Neural progenitor cell (in vitro differentiated cells): ENCODE results near the gene DPYSL5. TPM values are rescaled to one million over a fixed set of nuclear protein-coding genes. Genes with fewer than 3 reads are reported as not detected.

Experiments
- DNase-seq: peaks from one replicate; pipeline ENCODE4 v3.0.0-alpha.2; 2016; ENCODE audit warnings: low spot score
- H2AFZ ChIP-seq: fragments of 200-600 bp; sonication (generic); replicated peaks from 2 replicates; pipeline ENCODE4 v1.6.1; 2016; ENCODE audit warnings: antibody characterized with exemption
- H3F3A ChIP-seq: fragments of 200-600 bp; sonication (generic); 2 replicates; pipeline ENCODE4 v1.6.1; 2016; ENCODE audit warnings: antibody characterized with exemption, low read depth
- H3K27ac ChIP-seq: fragments of 200-600 bp; sonication (generic); 2 replicates; pipeline ENCODE4 v1.5.1; 2016; ENCODE audit warnings: mild to moderate bottlenecking
- H3K27me3 ChIP-seq: fragments of 200-600 bp; sonication (generic); 2 replicates; pipeline ENCODE4 v1.6.1; 2016; ENCODE audit warnings: mild to moderate bottlenecking, moderate library complexity
- H3K36me3 ChIP-seq: fragments of 200-600 bp; sonication (generic); 2 replicates; pipeline ENCODE4 v1.5.1; 2016
- H3K4me1 ChIP-seq: fragments of 200-600 bp; sonication (generic); 2 replicates; pipeline ENCODE4 v1.6.1; 2016; ENCODE audit warnings: mixed run types
- H3K4me2 ChIP-seq: fragments of 200-600 bp; sonication (generic); 2 replicates; pipeline ENCODE4 v1.6.1; 2016
- H3K4me3 ChIP-seq: fragments of 200-600 bp; sonication (generic); 2 replicates; pipeline ENCODE4 v1.5.1; 2016
- H3K79me2 ChIP-seq: fragments of 200-600 bp; sonication (generic); 2 replicates; pipeline ENCODE4 v1.6.1; 2016; ENCODE audit warnings: low read depth
- H3K9ac ChIP-seq: fragments of 200-600 bp; sonication (generic); 2 replicates; pipeline ENCODE4 v1.6.1; 2016
- H3K9me3 ChIP-seq: fragments of 200-600 bp; sonication (generic); 2 replicates; pipeline ENCODE4 v1.5.1; 2016; ENCODE audit warnings: low read depth
- H4K20me1 ChIP-seq: fragments of 200-600 bp; sonication (generic); 2 replicates; pipeline ENCODE4 v1.6.1; 2016; ENCODE audit warnings: low read depth
- H3K27ac Mint-ChIP-seq: 3 replicates; pipeline ENCODE4 v1.8.0; 2021; ENCODE audit warnings: mixed read lengths
- H3K27me3 Mint-ChIP-seq: 2 replicates; pipeline ENCODE4 v1.8.0; 2022; ENCODE audit warnings: low read depth, mild to moderate bottlenecking, inconsistent platforms, moderate library complexity, mixed read lengths; ENCODE audit not compliant: insufficient read depth
- H3K36me3 Mint-ChIP-seq: 3 replicates; pipeline ENCODE4 v1.8.0; 2021; ENCODE audit warnings: mixed read lengths
- H3K4me1 Mint-ChIP-seq: 3 replicates; pipeline ENCODE4 v1.8.0; 2021; ENCODE audit warnings: mixed read lengths
- H3K4me3 Mint-ChIP-seq: 3 replicates; pipeline ENCODE4 v1.8.0; 2021; ENCODE audit warnings: mild to moderate bottlenecking, moderate library complexity, mixed read lengths
- H3K9me3 Mint-ChIP-seq: 3 replicates; pipeline ENCODE4 v1.8.0; 2020; ENCODE audit warnings: mixed read lengths
- EZH2 ChIP-seq: fragments of 200-600 bp; sonication (generic); IDR thresholded peaks from 2 replicates; pipeline ENCODE4 v1.6.1; 2017; ENCODE audit warnings: antibody characterized with exemption, mild to moderate bottlenecking, moderate library complexity
- EZH2phosphoT487 ChIP-seq: fragments of 200-600 bp; sonication (generic); IDR thresholded peaks from 2 replicates; pipeline ENCODE4 v1.6.1; 2017; ENCODE audit warnings: antibody characterized with exemption
- total RNA-seq: library from RNA; depleted of rRNA; stranded (reverse); fragments of >200 nt; gene quantifications from 2 replicates; pipeline ENCODE4 v1.2.3, GENCODE V29; 2015; ENCODE audit warnings: low replicate concordance
- TF ChIP-seq, protein P1 (sequence below): fragments of 200-600 bp; sonication (generic); IDR thresholded peaks from 2 replicates; pipeline ENCODE4 v1.5.1; 2017; ENCODE audit warnings: antibody characterized with exemption, mild to moderate bottlenecking

DPYSL5 gene
- total RNA-seq, 1 donor from 2014 or later = 46.3 TPM

DNA sequence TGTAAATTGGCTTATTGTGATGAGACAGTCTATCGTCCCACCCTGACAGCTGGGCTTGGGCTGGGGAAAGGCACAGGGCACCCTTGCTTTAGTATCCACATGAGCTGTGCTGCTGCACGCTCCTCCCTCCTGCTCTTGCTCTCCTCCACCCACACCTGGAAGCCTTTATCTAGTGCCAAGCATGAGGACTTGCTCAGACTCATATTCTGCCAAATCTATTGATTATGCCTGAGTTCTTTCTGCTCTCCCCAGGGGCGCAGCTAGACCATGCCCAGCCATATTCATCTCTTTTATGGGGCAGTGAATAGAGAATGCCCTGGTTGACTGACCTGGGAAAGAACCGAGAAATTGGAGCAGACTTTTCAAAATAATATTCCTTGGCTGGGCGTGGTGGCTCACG, 29.0 kb upstream of the DPYSL5 start:
- no peaks in the 10 kb centered on the region for H3K36me3 ChIP-seq
- H3F3A ChIP-seq = no peaks in the 10 kb centered on the region
- DNase-seq = no peak
- H2AFZ ChIP-seq = no peak overlapping the region
- H3K27ac Mint-ChIP-seq = no peak overlapping the region
- H3K9ac ChIP-seq = no peak overlapping the region
- no peaks in the 10 kb centered on the region for H3K4me1 ChIP-seq
- peaks cover 8% of the 10 kb centered on the region for H3K27me3 Mint-ChIP-seq
- no peak overlapping the region for H3K27ac ChIP-seq
- no peak overlapping the region for H3K4me3 Mint-ChIP-seq
- H3K9me3 ChIP-seq = no peaks in the 10 kb centered on the region
- TF ChIP-seq EZH2 (no peak), EZH2phosphoT487 (no peak)
- TF ChIP-seq, protein P1, sequence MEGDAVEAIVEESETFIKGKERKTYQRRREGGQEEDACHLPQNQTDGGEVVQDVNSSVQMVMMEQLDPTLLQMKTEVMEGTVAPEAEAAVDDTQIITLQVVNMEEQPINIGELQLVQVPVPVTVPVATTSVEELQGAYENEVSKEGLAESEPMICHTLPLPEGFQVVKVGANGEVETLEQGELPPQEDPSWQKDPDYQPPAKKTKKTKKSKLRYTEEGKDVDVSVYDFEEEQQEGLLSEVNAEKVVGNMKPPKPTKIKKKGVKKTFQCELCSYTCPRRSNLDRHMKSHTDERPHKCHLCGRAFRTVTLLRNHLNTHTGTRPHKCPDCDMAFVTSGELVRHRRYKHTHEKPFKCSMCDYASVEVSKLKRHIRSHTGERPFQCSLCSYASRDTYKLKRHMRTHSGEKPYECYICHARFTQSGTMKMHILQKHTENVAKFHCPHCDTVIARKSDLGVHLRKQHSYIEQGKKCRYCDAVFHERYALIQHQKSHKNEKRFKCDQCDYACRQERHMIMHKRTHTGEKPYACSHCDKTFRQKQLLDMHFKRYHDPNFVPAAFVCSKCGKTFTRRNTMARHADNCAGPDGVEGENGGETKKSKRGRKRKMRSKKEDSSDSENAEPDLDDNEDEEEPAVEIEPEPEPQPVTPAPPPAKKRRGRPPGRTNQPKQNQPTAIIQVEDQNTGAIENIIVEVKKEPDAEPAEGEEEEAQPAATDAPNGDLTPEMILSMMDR = no peak
- no peak overlapping the region for H3K4me2 ChIP-seq
- no peaks in the 10 kb centered on the region for H3K36me3 Mint-ChIP-seq
- H3K79me2 ChIP-seq = no peaks in the 10 kb centered on the region
- no peak overlapping the region for H3K4me3 ChIP-seq
- H4K20me1 ChIP-seq = no peaks in the 10 kb centered on the region
- H3K9me3 Mint-ChIP-seq = peaks cover 6% of the 10 kb centered on the region
- no peaks in the 10 kb centered on the region for H3K27me3 ChIP-seq
- peaks cover 26% of the 10 kb centered on the region for H3K4me1 Mint-ChIP-seq

GRCh38 chr2:26820932-26821331, 27.0 kb upstream of the DPYSL5 start:
- no peak for DNase-seq
- no peak overlapping the region for H3K27ac ChIP-seq
- H4K20me1 ChIP-seq = no peaks in the 10 kb centered on the region
- no peaks in the 10 kb centered on the region for H3F3A ChIP-seq
- no peaks in the 10 kb centered on the region for H3K79me2 ChIP-seq
- no peak overlapping the region for H2AFZ ChIP-seq
- Mint-ChIP-seq H3K4me3 (no peak overlapping the region), H3K9me3 (no peaks in the 10 kb centered on the region), H3K27me3 (peaks cover 4% of the 10 kb centered on the region), H3K36me3 (no peaks in the 10 kb centered on the region), H3K4me1 (peaks cover 20% of the 10 kb centered on the region), H3K27ac (no peak overlapping the region)
- H3K36me3 ChIP-seq = no peaks in the 10 kb centered on the region
- H3K9ac ChIP-seq = no peak overlapping the region
- H3K4me1 ChIP-seq = no peaks in the 10 kb centered on the region
- TF ChIP-seq EZH2phosphoT487 (no peak), EZH2 (no peak)
- TF ChIP-seq, protein P1 = no peak
- no peaks in the 10 kb centered on the region for H3K27me3 ChIP-seq
- H3K9me3 ChIP-seq = no peaks in the 10 kb centered on the region
- no peak overlapping the region for H3K4me2 ChIP-seq
- H3K4me3 ChIP-seq = no peak overlapping the region

DNA sequence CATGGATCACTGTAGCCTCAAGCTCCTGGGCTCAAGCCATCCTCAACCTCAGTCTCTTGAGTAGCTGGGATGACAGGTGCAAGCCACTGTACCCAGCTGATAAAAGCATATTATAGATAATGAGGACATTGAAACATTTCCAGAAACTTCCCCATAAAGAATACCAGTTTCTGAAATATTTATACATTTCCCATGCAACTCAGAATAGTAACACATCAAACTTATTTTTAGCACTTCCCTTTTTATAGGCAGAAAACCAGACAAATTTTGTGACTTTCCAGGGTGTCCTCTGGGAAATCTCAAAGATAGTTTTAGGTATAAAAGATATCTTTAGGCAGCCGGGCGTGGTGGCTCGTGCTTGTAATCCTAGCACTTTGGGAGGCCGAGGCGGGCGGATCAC, 25.1 kb upstream of the DPYSL5 start:
- H3K4me3 ChIP-seq = no peak overlapping the region
- no peaks in the 10 kb centered on the region for H3K27me3 ChIP-seq
- no peak overlapping the region for H2AFZ ChIP-seq
- no peak overlapping the region for H3K4me3 Mint-ChIP-seq
- no peak overlapping the region for H3K27ac Mint-ChIP-seq
- H3F3A ChIP-seq = no peaks in the 10 kb centered on the region
- H3K9ac ChIP-seq = no peak overlapping the region
- DNase-seq = no peak
- peaks cover 2% of the 10 kb centered on the region for H3K27me3 Mint-ChIP-seq
- peaks cover 10% of the 10 kb centered on the region for H3K4me1 Mint-ChIP-seq
- H3K36me3 Mint-ChIP-seq = no peaks in the 10 kb centered on the region
- H3K79me2 ChIP-seq = no peaks in the 10 kb centered on the region
- no peaks in the 10 kb centered on the region for H3K9me3 Mint-ChIP-seq
- TF ChIP-seq, protein P1 = no peak
- no peak for TF ChIP-seq EZH2phosphoT487
- no peak for TF ChIP-seq EZH2
- H3K36me3 ChIP-seq = no peaks in the 10 kb centered on the region
- H3K27ac ChIP-seq = no peak overlapping the region
- H4K20me1 ChIP-seq = no peaks in the 10 kb centered on the region
- H3K4me1 ChIP-seq = no peaks in the 10 kb centered on the region
- no peak overlapping the region for H3K4me2 ChIP-seq
- H3K9me3 ChIP-seq = no peaks in the 10 kb centered on the region
